Type B pancreatic cell (in vitro differentiated cells): Measurements from ENCODE around the gene NDUFV1. TPM values are rescaled to one million over a fixed set of nuclear protein-coding genes. Genes with fewer than 3 reads are reported as not detected.

ENCODE experiments used
- DNase-seq: peaks from one replicate; pipeline ENCODE4 v3.0.0; 2021; ENCODE audit warnings: mixed read lengths; ENCODE audit not compliant: unreplicated experiment; ENCODE audit errors: extremely low spot score
- H3K27ac Mint-ChIP-seq: 2 replicates; pipeline ENCODE4 v1.8.0; 2021; ENCODE audit warnings: mild to moderate bottlenecking, mixed read lengths
- H3K27me3 Mint-ChIP-seq: 2 replicates; pipeline ENCODE4 v1.8.0; 2021; ENCODE audit warnings: mixed read lengths
- H3K36me3 Mint-ChIP-seq: 2 replicates; pipeline ENCODE4 v1.8.0; 2021; ENCODE audit warnings: mixed read lengths
- H3K4me1 Mint-ChIP-seq: one replicate; pipeline ENCODE4 v1.8.0; 2021; ENCODE audit warnings: mixed read lengths; ENCODE audit not compliant: unreplicated experiment
- H3K4me3 Mint-ChIP-seq: 2 replicates; pipeline ENCODE4 v1.8.0; 2021; ENCODE audit warnings: mild to moderate bottlenecking, mixed read lengths
- H3K9me3 Mint-ChIP-seq: 2 replicates; pipeline ENCODE4 v1.8.0; 2021; ENCODE audit warnings: mixed read lengths
- CTCF ChIP-seq: fragments of 200-600 bp; sonication (generic); conservative IDR thresholded peaks from 2 replicates; pipeline ENCODE4 v1.5.0; 2021; ENCODE audit warnings: antibody characterized with exemption, mild to moderate bottlenecking
- total RNA-seq: library from RNA; stranded (reverse); gene quantifications from 2 replicates; pipeline ENCODE4 v1.2.1, GENCODE V29; 2021; ENCODE audit warnings: low replicate concordance

NDUFV1 gene
- total RNA-seq, 1 donor from 2014 or later: 226 TPM

GRCh38 chr11:67644472-67645418 is 38.0 kb downstream of the NDUFV1 start:
- DNase-seq: no peak
- no peaks in the 10 kb centered on the region for H3K36me3 Mint-ChIP-seq
- no peaks in the 10 kb centered on the region for H3K9me3 Mint-ChIP-seq
- H3K4me3 Mint-ChIP-seq: no peak overlapping the region
- H3K4me1 Mint-ChIP-seq: no peaks in the 10 kb centered on the region
- H3K27ac Mint-ChIP-seq: no peak overlapping the region
- H3K27me3 Mint-ChIP-seq: peaks cover 8% of the 10 kb centered on the region
- no peak for TF ChIP-seq CTCF

GRCh38 chr11:67645521-67646461 is 39.1 kb downstream of the NDUFV1 start:
- Mint-ChIP-seq H3K36me3 (no peaks in the 10 kb centered on the region), H3K27ac (no peak overlapping the region), H3K4me1 (peaks cover 3% of the 10 kb centered on the region), H3K4me3 (no peak overlapping the region), H3K9me3 (no peaks in the 10 kb centered on the region), H3K27me3 (peaks cover 3% of the 10 kb centered on the region)
- DNase-seq: no peak
- no peak for TF ChIP-seq CTCF

GRCh38 chr11:67646535-67647336 is 40.0 kb downstream of the NDUFV1 start:
- TF ChIP-seq CTCF: no peak
- H3K27me3 Mint-ChIP-seq: peaks cover 3% of the 10 kb centered on the region
- H3K36me3 Mint-ChIP-seq: no peaks in the 10 kb centered on the region
- no peak overlapping the region for H3K4me3 Mint-ChIP-seq
- no peaks in the 10 kb centered on the region for H3K9me3 Mint-ChIP-seq
- no peak for DNase-seq
- no peak overlapping the region for H3K27ac Mint-ChIP-seq
- peaks cover 3% of the 10 kb centered on the region for H3K4me1 Mint-ChIP-seq

GRCh38 chr11:67647471-67647870 is 40.7 kb downstream of the NDUFV1 start:
- DNase-seq: no peak
- Mint-ChIP-seq H3K9me3 (no peaks in the 10 kb centered on the region), H3K4me3 (no peak overlapping the region), H3K27me3 (peaks cover 3% of the 10 kb centered on the region), H3K36me3 (no peaks in the 10 kb centered on the region), H3K4me1 (peaks cover 9% of the 10 kb centered on the region), H3K27ac (no peak overlapping the region)
- TF ChIP-seq CTCF: no peak

- TF ChIP-seq CTCF: peak; percentile 43
- DNase-seq: peak; percentile 66
- Mint-ChIP-seq H3K27ac (no peak overlapping the region), H3K27me3 (peaks cover 3% of the 10 kb centered on the region), H3K36me3 (no peaks in the 10 kb centered on the region), H3K4me1 (peaks cover 13% of the 10 kb centered on the region), H3K4me3 (no peak overlapping the region), H3K9me3 (no peaks in the 10 kb centered on the region)
These were observed 41.5 kb downstream of the NDUFV1 start for GRCh38 chr11:67648140-67648795.
